Adrenal gland (tissue), 12 donors: ENCODE results near the gene PDC. TPM values are rescaled to one million over a fixed set of nuclear protein-coding genes. Genes with fewer than 3 reads are reported as not detected.

Experiments used
- DNase-seq, 7 donors: peaks; one replicate each; pipeline ENCODE4 v3.0.0-alpha.2; 2019 to 2020
- H3K27ac ChIP-seq, 5 donors: fragments of 200-600 bp; sonication (generic) in 4 of 5; 1 replicate in 3 of 5; 2 replicates in 2 of 5; pipeline versions ENCODE4 v1.5.1 to v1.8.0; 2016 to 2020; ENCODE audit warnings: mild to moderate bottlenecking in 1 of 5
- H3K27me3 ChIP-seq: fragments of 200-600 bp; 2 replicates; pipeline ENCODE4 v1.8.0; 2021
- H3K36me3 ChIP-seq, 2 donors: fragments of 200-600 bp; replicated peaks in 1 of 2; 1 replicate in 1 of 2; 2 replicates in 1 of 2; pipeline versions ENCODE4 v1.5.1 to v1.8.0; 2018 to 2022
- H3K4me1 ChIP-seq, 2 donors: fragments of 200-600 bp; replicated peaks in 1 of 2; 1 replicate in 1 of 2; 2 replicates in 1 of 2; pipeline versions ENCODE4 v1.5.1 to v1.8.0; 2018 to 2021
- H3K4me3 ChIP-seq, 4 donors: fragments of 200-600 bp; sonication (generic) in 3 of 4; one replicate each; pipeline ENCODE4 v1.5.1; 2016 to 2018
- H3K9me3 ChIP-seq, 3 donors: fragments of 200-600 bp; sonication (generic) in 1 of 3; replicated peaks in 1 of 3; 1 replicate in 2 of 3; 2 replicates in 1 of 3; pipeline versions ENCODE4 v1.5.1 to v1.8.0; 2016 to 2021
- POLR2A ChIP-seq, 2 donors: fragments of 450-650 bp; IDR thresholded peaks; one replicate each; pipeline ENCODE4 v1.6.1; 2017; ENCODE audit warnings: antibody characterized with exemption in 2 of 2, mild to moderate bottlenecking in 2 of 2, moderate library complexity in 1 of 2
- WGBS, 4 donors: extraction: QIAGEN DNeasy Blood & Tissue Kit in 2 of 4; methylation state at CpG; one replicate each; pipeline versions ENCODE4 v1.1.5 to v1.1.7; 2013 to 2017; 5-methylcytosine and 5-hydroxymethylcytosine counted together
- intact Hi-C, 2 donors: fragments of 100-400 bp; cut with DNase I; formaldehyde crosslinking; loops; one replicate each; pipeline versions ENCODE4 v1.14.1 to v1.15.0; 2022 to 2023
- polyA plus RNA-seq, 3 donors: library from polyadenylated mRNA; stranded (reverse); fragments of 200-250 nt in 2 of 3; fragments of 350-450 nt in 1 of 3; fragmentation: Illumina TruSeq in 1 of 3; extraction: RNeasy Lipid Tissue Mini Kit (QIAGEN cat#74804) in 1 of 3; gene quantifications; one replicate each; pipeline ENCODE4 v1.2.3, GENCODE V29; 2013 to 2014
- total RNA-seq, 9 donors: library from RNA; depleted of rRNA in 4 of 9; stranded (reverse); fragments of >200 nt in 4 of 9; fragments of 120-200 nt in 1 of 9; fragmentation: NEBNext Ultra II Directional in 1 of 9; extraction: Animal tissue kit (Norgen Biotek cat#: 25700) in 1 of 9; gene quantifications; one replicate each; pipeline versions ENCODE4 v1.1.0 to v1.2.4, GENCODE V29; 2013 to 2023
- TF ChIP-seq, protein P1 (sequence below), 6 experiments: fragments of 450-650 bp in 4 of 6; fragments of 200-600 bp in 2 of 6; sonication (generic) in 1 of 6; IDR thresholded peaks; 1 replicate in 5 of 6; 2 replicates in 1 of 6; pipeline versions ENCODE4 v1.5.1 to v1.8.0; 2016 to 2021; ENCODE audit warnings: antibody characterized with exemption in 6 of 6, mild to moderate bottlenecking in 2 of 6, moderate library complexity in 1 of 6
- donor health status: healthy with polysubstance abuse.
- donor health status: Bipolar disorder and iron deficiency.
- donor health status: DM: yes; HTN: yes; CAD: no.
- donor health status: DM: no; HTN: no; CAD: no.
- donor health status: DM: no; HTN: no; CAD: no.
- donor health status: DM: yes; HTN: yes; CAD: no.

Gene PDC
- total and polyA plus RNA-seq, 12 donors = not detected

DNA sequence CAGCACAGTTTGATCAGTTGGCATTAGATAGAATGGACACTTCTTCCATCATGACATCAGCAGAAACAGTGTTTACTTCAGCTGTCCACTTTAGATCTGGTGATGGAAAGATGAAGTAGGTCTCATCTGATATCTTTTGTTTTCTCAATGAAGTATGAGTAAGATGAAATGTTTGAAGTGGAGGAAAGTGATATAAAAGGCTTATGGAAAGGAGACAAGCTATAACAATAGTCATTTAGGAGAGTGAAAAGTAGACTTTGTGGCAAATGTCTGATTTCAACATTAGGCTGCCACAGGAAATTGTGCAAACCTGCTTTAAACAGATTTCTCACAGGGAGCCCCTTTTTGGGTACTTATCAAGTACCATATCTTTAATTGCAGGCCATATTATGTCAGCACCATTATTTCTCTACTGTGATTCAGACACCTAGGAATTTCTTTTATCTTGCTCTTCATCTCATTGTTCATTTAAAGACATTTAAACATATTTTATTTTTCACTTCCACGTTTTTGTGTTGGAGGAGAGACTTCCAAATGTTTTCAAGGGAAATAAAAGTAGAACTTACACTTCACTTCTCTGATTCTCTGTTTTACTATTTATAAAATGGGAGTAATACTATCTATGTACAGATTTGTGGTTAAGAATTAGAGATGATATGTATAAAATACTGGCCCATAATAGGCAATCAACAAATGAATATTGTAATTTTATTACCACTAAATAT is 18.1 kb downstream of the PDC start:
- Histone ChIP-seq H3K4me3 (no peak overlapping the region), H3K36me3 (no peaks in the 10 kb centered on the region), H3K9me3 (peaks cover 0 to 3% (median 0%) of the 10 kb centered on the region in 3 donors), H3K27ac (no peak overlapping the region), H3K4me1 (no peaks in the 10 kb centered on the region), H3K27me3 (no peaks in the 10 kb centered on the region)
- 19 to 34% (median 28%) methylated on average over 1 of the region's 1 CpG for WGBS, 4 donors
- no peak for DNase-seq
- TF ChIP-seq, protein P1, sequence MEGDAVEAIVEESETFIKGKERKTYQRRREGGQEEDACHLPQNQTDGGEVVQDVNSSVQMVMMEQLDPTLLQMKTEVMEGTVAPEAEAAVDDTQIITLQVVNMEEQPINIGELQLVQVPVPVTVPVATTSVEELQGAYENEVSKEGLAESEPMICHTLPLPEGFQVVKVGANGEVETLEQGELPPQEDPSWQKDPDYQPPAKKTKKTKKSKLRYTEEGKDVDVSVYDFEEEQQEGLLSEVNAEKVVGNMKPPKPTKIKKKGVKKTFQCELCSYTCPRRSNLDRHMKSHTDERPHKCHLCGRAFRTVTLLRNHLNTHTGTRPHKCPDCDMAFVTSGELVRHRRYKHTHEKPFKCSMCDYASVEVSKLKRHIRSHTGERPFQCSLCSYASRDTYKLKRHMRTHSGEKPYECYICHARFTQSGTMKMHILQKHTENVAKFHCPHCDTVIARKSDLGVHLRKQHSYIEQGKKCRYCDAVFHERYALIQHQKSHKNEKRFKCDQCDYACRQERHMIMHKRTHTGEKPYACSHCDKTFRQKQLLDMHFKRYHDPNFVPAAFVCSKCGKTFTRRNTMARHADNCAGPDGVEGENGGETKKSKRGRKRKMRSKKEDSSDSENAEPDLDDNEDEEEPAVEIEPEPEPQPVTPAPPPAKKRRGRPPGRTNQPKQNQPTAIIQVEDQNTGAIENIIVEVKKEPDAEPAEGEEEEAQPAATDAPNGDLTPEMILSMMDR (IDR thresholded peaks at IDR 0.05) = no peak
- TF ChIP-seq POLR2A (IDR thresholded peaks at IDR 0.05) = no peak
- intact Hi-C loops = no loop called here

DNA sequence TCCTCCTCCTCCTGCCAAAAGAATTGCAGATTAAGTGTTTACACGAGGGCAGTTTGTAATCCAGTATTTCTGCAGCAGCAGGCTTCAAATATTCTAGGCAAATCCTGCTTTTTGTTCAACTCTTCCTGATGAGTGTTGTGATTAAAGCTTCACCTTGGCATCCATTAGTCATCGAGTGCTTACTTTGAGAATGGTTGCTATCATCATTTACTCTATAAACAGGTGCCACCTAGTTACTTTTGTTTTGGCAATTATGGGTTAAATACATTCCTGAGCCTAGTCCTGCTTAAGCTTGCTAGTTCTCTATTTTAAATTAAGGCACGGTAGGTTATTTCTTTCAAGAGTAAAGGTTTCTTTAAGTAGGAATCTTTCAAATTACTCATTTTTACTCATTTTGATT is 20.3 kb downstream of the PDC start:
- no peak overlapping the region for H3K4me3 ChIP-seq

DNA sequence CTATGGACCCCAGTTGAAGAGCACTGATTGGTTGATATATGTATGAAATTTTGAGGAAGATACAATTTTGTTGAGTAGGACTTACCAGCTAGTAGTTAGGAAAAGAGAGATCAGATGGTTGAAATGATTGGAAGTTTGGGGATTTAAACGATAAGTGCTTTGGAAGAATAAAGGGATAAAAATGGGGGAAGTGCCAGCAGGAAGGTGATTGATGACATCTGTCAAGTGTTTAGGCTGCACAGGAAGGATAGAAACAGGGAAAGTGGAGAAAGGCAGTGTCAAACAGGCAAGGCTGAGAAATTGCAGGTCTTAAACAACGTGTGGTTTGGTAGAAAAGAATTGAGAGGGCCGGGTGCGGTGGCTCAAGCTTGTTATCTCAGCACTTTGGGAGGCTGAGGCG is 22.3 kb downstream of the PDC start:
- intact Hi-C loops = no loop called here
- Histone ChIP-seq H3K4me1 (no peaks in the 10 kb centered on the region), H3K27me3 (no peaks in the 10 kb centered on the region), H3K36me3 (no peaks in the 10 kb centered on the region), H3K9me3 (peaks cover 0 to 3% (median 0%) of the 10 kb centered on the region in 3 donors), H3K4me3 (no peak overlapping the region), H3K27ac (no peak overlapping the region)
- TF ChIP-seq, protein P1 (IDR thresholded peaks at IDR 0.05) = no peak
- no peak for TF ChIP-seq POLR2A (IDR thresholded peaks at IDR 0.05)
- WGBS, 4 donors = 78 to 88% (median 83%) methylated on average over 5 of the region's 5 CpGs
- DNase-seq = no peak

More for the DNA sequence above, 20.3 kb downstream of the PDC start:
- no peaks in the 10 kb centered on the region for H3K36me3 ChIP-seq
- 42 to 51% (median 47%) methylated on average over 3 of the region's 3 CpGs for WGBS, 4 donors
- H3K4me1 ChIP-seq = no peaks in the 10 kb centered on the region
- TF ChIP-seq, protein P1 (IDR thresholded peaks at IDR 0.05) = no peak
- no peak for TF ChIP-seq POLR2A (IDR thresholded peaks at IDR 0.05)
- peaks cover 0 to 3% (median 0%) of the 10 kb centered on the region in 3 donors for H3K9me3 ChIP-seq
- intact Hi-C loops = no loop called here
- H3K27me3 ChIP-seq = no peaks in the 10 kb centered on the region
- H3K27ac ChIP-seq = no peak overlapping the region
- DNase-seq = no peak

DNA sequence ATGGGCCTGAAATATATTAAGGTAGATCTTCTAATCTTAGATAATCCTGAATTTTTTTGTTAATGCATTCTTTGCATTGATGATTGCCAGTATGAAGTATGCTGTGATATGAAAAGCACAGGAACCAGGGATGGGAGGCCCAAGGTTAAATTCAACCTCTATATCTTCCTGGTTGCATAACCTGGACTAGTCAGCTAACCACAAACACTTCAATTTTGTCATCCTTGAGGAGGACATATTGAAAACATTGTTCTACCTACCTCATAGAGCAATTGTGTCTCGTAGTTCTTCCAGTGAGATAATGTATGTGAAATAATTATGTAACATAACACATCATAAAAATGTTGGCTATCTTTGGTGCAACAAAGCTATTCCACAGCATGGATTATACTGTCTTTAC is 25.6 kb downstream of the PDC start:
- Histone ChIP-seq H3K4me1 (no peaks in the 10 kb centered on the region), H3K27ac (no peak overlapping the region), H3K36me3 (no peaks in the 10 kb centered on the region), H3K9me3 (peaks cover 0 to 3% (median 0%) of the 10 kb centered on the region in 3 donors), H3K4me3 (no peak overlapping the region), H3K27me3 (no peaks in the 10 kb centered on the region)
- WGBS, 4 donors = 78 to 100% (median 86%) methylated on average over 1 of the region's 1 CpG
- TF ChIP-seq POLR2A (IDR thresholded peaks at IDR 0.05) = no peak
- TF ChIP-seq, protein P1 (IDR thresholded peaks at IDR 0.05) = no peak
- DNase-seq = no peak
- intact Hi-C loops = no loop called here
